ENCODE results near the gene TTC7B. TPM values are rescaled to one million over a fixed set of nuclear protein-coding genes. Genes with fewer than 3 reads are reported as not detected.

Gene TTC7B
- total RNA-seq, 1 experiment from 2014 or later: 70.6 TPM

- H3K27ac ChIP-seq (ENCODE audit: low read depth, low read length): no peak overlapping the region
- POLR2A ChIA-PET: no interaction called here
- ATAC-seq (no peak), DNase-seq (ENCODE audit: low read depth, low spot score) (no peak)
- H3K9me2 ChIP-seq (ENCODE audit: insufficient read depth): no peaks in the 10 kb centered on the region
- CTCF ChIA-PET: no interaction called here
- H3K9ac ChIP-seq (ENCODE audit: low read length): no peak overlapping the region
- H4K20me1 ChIP-seq (ENCODE audit: insufficient read depth): no peaks in the 10 kb centered on the region
- H3K9me3 ChIP-seq (ENCODE audit: control insufficient read depth in 1 of 2, insufficient read depth in 1 of 2, low read depth in 1 of 2, low read length in 2 of 2): no peaks in the 10 kb centered on the region
- H3K4me3 ChIP-seq (replicated peaks in 1 of 2; ENCODE audit: low read depth in 1 of 2, low read length in 2 of 2): no peak overlapping the region
- H3K4me2 ChIP-seq (ENCODE audit: low read length): no peak overlapping the region
- no peaks in the 10 kb centered on the region for H3K27me3 ChIP-seq (ENCODE audit: insufficient read depth, low read length)
- H3K79me2 ChIP-seq (ENCODE audit: insufficient read depth, low read length): no peaks in the 10 kb centered on the region
- intact Hi-C loops (cut with micrococcal nuclease): no loop called here
- H2AFZ ChIP-seq (ENCODE audit: low read depth, low read length, poor library complexity, severe bottlenecking): no peak overlapping the region
- BruUV-seq (replicated peaks): no TSS peak
- RAD21 ChIA-PET (ENCODE audit: low non-redundant PET in 1 of 2, low total read pairs in 2 of 2, uncharacterized antibody in 2 of 2, unreplicated experiment in 2 of 2): no interaction called here
- H3K36me3 ChIP-seq (ENCODE audit: control insufficient read depth in 1 of 2, insufficient read depth in 2 of 2, low read length in 2 of 2): no peaks in the 10 kb centered on the region
- no peaks in the 10 kb centered on the region for H3K4me1 ChIP-seq (ENCODE audit: control insufficient read depth in 1 of 2, insufficient read depth in 2 of 2, low read length in 2 of 2)
- TF ChIP-seq CEBPB (IDR thresholded peaks at IDR 0.05; ENCODE audit: low read depth) (no peak), ZNF274 (IDR thresholded peaks at IDR 0.05; ENCODE audit: low read depth, low read length) (no peak), ZFX (IDR thresholded peaks at IDR 0.05) (no peak), EGR1 (IDR thresholded peaks at IDR 0.05; ENCODE audit: low read depth) (no peak), REST (IDR thresholded peaks at IDR 0.05; ENCODE audit: low read depth) (no peak), TCF7L2 (IDR thresholded peaks at IDR 0.05; ENCODE audit: borderline replicate concordance, extremely low read depth, insufficient read depth, insufficient read length) (no peak), FOSL1 (IDR thresholded peaks at IDR 0.05; ENCODE audit: low read depth) (no peak), RAD21 (IDR thresholded peaks at IDR 0.05; ENCODE audit: low read depth) (no peak), POLR2A (IDR thresholded peaks at IDR 0.05; ENCODE audit: borderline replicate concordance, extremely low read depth, insufficient read depth, insufficient read length) (no peak), CBX3 (IDR thresholded peaks at IDR 0.05; ENCODE audit: low read depth) (no peak), POLR2AphosphoS5 (IDR thresholded peaks at IDR 0.05; ENCODE audit: low read depth, low read length) (no peak), EZH2 (IDR thresholded peaks at IDR 0.05) (no peak), SIN3A (IDR thresholded peaks at IDR 0.05; ENCODE audit: low read depth) (no peak), ZBTB33 (IDR thresholded peaks at IDR 0.05; ENCODE audit: extremely low read depth, insufficient replicate concordance, low read length) (no peak), SRF (IDR thresholded peaks at IDR 0.05; ENCODE audit: low read depth) (no peak), SP1 (IDR thresholded peaks at IDR 0.05; ENCODE audit: low read depth) (no peak), JUND (IDR thresholded peaks at IDR 0.05) (no peak), YY1 (IDR thresholded peaks at IDR 0.05; ENCODE audit: extremely low read depth, insufficient replicate concordance, low read depth, low read length) (no peak), ATF3 (IDR thresholded peaks at IDR 0.05) (no peak)
Measured at GRCh38 chr14:90545382-90545781, 270.8 kb downstream of the TTC7B start.
